T-helper 1 cell treated with Interleukin-12 subunit alpha and Interleukin-12 subunit beta and Interleukin-4 antibody, amounts not matched to agents 30 ng/mL and 1 ng/mL, for 36 hours (primary cell): ENCODE measurements around the gene MPZL3. TPM values are rescaled to one million over a fixed set of nuclear protein-coding genes. Genes with fewer than 3 reads are reported as not detected.

Experiments
- intact Hi-C: fragments of 100-400 bp; cut with micrococcal nuclease; formaldehyde crosslinking; loops from one replicate; pipeline ENCODE4 v1.15.1; 2024
- total RNA-seq: library from RNA; stranded (reverse); gene quantifications from 2 replicates; pipeline ENCODE4 v1.2.3, GENCODE V29; 2022

MPZL3 gene
- total RNA-seq, 1 donor from 2014 or later = 23.9 TPM

- intact Hi-C loops = no loop called here
Observed at GRCh38 chr11:118233850-118234249, 18.3 kb downstream of the MPZL3 start.

- intact Hi-C loops = no loop called here
Observed at GRCh38 chr11:118233377-118233776, 18.8 kb downstream of the MPZL3 start.

- intact Hi-C loops = no loop called here
Observed at GRCh38 chr11:118232659-118233058, 19.5 kb downstream of the MPZL3 start.

- intact Hi-C loops = no loop called here
Observed at GRCh38 chr11:118231461-118231860, 20.7 kb downstream of the MPZL3 start.

GRCh38 chr11:118230088-118230487 lies 22.1 kb downstream of the MPZL3 start:
- intact Hi-C loops = no loop called here

- intact Hi-C loops = loop anchor here (5.0 kb wide), 3 partner anchors 242 to 412 kb away; partner anchors contain the start of gene IL10RA
Observed at GRCh38 chr11:118229274-118229847, 22.8 kb downstream of the MPZL3 start.

GRCh38 chr11:118227865-118228785 lies 24.0 kb downstream of the MPZL3 start:
- intact Hi-C loops = loop anchor here (1.0 to 5.0 kb wide), 4 partner anchors 13 to 411 kb away; partner anchors contain the start of gene IL10RA

- intact Hi-C loops = loop anchor here (5.0 kb wide), 3 partner anchors 239 to 409 kb away; partner anchors contain the start of gene IL10RA
Observed at GRCh38 chr11:118226781-118227180, 25.4 kb downstream of the MPZL3 start.

- intact Hi-C loops = loop anchor here (5.0 kb wide), 3 partner anchors 239 to 409 kb away; partner anchors contain the start of gene IL10RA
Observed at GRCh38 chr11:118226296-118226695, 25.9 kb downstream of the MPZL3 start.

- intact Hi-C loops = loop anchor here (1.0 to 5.0 kb wide), 11 partner anchors 7 to 407 kb away; partner anchors contain the start of genes CD3E, IL10RA and MPZL3
Observed at GRCh38 chr11:118224511-118225188, 27.5 kb downstream of the MPZL3 start, which contains the start of gene JAML. Gene JAML, minus strand, starts transcription at chr11:118225011. Its CDS starts 10,145 bp downstream, at chr11:118214866.

GRCh38 chr11:118223992-118224391 lies 28.2 kb downstream of the MPZL3 start:
- intact Hi-C loops = loop anchor here (1.0 to 2.0 kb wide), 7 partner anchors 17 to 175 kb away; partner anchors contain the start of genes CD3E and MPZL3

GRCh38 chr11:118223570-118223969 lies 28.6 kb downstream of the MPZL3 start:
- intact Hi-C loops = no loop called here

GRCh38 chr11:118222437-118222836 lies 29.7 kb downstream of the MPZL3 start:
- intact Hi-C loops = no loop called here

- intact Hi-C loops = no loop called here
Observed at GRCh38 chr11:118221419-118221818, 30.7 kb downstream of the MPZL3 start.

- intact Hi-C loops = loop anchor here (5.0 kb wide), 1 partner anchor 218 kb away; the partner anchor contains the start of gene KMT2A
Observed at GRCh38 chr11:118219732-118220131, 32.4 kb downstream of the MPZL3 start.

- intact Hi-C loops = loop anchor here (5.0 kb wide), 1 partner anchor 218 kb away; the partner anchor contains the start of gene KMT2A
Observed at GRCh38 chr11:118219244-118219643, 32.9 kb downstream of the MPZL3 start.

GRCh38 chr11:118217575-118217974 lies 34.6 kb downstream of the MPZL3 start:
- intact Hi-C loops = loop anchor here (1.0 to 5.0 kb wide), 8 partner anchors 8 to 220 kb away; partner anchors contain the start of genes JAML and KMT2A

GRCh38 chr11:118216621-118217481 lies 35.3 kb downstream of the MPZL3 start:
- intact Hi-C loops = loop anchor here (1.0 to 5.0 kb wide), 8 partner anchors 8 to 220 kb away; partner anchors contain the start of genes JAML and KMT2A

GRCh38 chr11:118215765-118216164 lies 36.4 kb downstream of the MPZL3 start:
- intact Hi-C loops = loop anchor here (5.0 kb wide), 1 partner anchor 222 kb away; the partner anchor contains the start of gene KMT2A

- intact Hi-C loops = loop anchor here (5.0 kb wide), 1 partner anchor 222 kb away; the partner anchor contains the start of gene KMT2A
Observed at GRCh38 chr11:118215262-118215661, 36.9 kb downstream of the MPZL3 start.
